Measurements from ENCODE around the gene CCDC57. TPM values are rescaled to one million over a fixed set of nuclear protein-coding genes. Genes with fewer than 3 reads are reported as not detected.

The CCDC57 gene
- total and polyA plus RNA-seq, 9 of the 15 experiments (the other 6 are each of a cell fraction or from before 2014, with no cell fraction given), result 0.83 to 36.2 (median 13.6) TPM

- H4K20me1 ChIP-seq (replicated peaks; ENCODE audit: control insufficient read depth, insufficient read depth, low read length), result no peaks in the 10 kb centered on the region
- no peak overlapping the region for H3K4me2 ChIP-seq (ENCODE audit: insufficient read depth, low read length)
- ATAC-seq (no peak), FAIRE-seq (no peak), DNase-seq (ENCODE audit: extremely low read depth in 1 of 4, low spot score in 3 of 4) (no peak)
- no peaks in the 10 kb centered on the region for H3K27me3 ChIP-seq (ENCODE audit: control insufficient read depth in 2 of 2, insufficient read depth in 2 of 2, low read length in 2 of 2)
- no peak for TF ChIP-seq SMARCB1 (IDR thresholded peaks at IDR 0.05; ENCODE audit: insufficient read length, low read depth)
- no peak for TF ChIP-seq TCF7L2 (IDR thresholded peaks at IDR 0.05; ENCODE audit: low read depth, low read length)
- TF ChIP-seq ZFPM2 (CRISPR knock-in tag; IDR thresholded peaks at IDR 0.05), result no peak
- TF ChIP-seq GATAD2B (IDR thresholded peaks at IDR 0.05; ENCODE audit: borderline replicate concordance), result no peak
- no peak for TF ChIP-seq ZNF384 (IDR thresholded peaks at IDR 0.05; ENCODE audit: low read depth, low read length)
- no peak for TF ChIP-seq STAG1 (CRISPR knock-in tag; IDR thresholded peaks at IDR 0.05; ENCODE audit: borderline replicate concordance)
- no peak for TF ChIP-seq NR2F6 (CRISPR knock-in tag; IDR thresholded peaks at IDR 0.05)
- no peak for TF ChIP-seq CUX1 (CRISPR knock-in tag; IDR thresholded peaks at IDR 0.05)
- TF ChIP-seq NR1H2 (CRISPR knock-in tag; IDR thresholded peaks at IDR 0.05), result no peak
- TF ChIP-seq CBFA2T3 (IDR thresholded peaks at IDR 0.05), result no peak
- no peak for TF ChIP-seq JUN (IDR thresholded peaks at IDR 0.05; ENCODE audit: borderline replicate concordance, low read depth, low read length)
- no peak for TF ChIP-seq JUN (CRISPR knock-in tag; IDR thresholded peaks at IDR 0.05; ENCODE audit: borderline replicate concordance)
- TF ChIP-seq RBM39 (optimal IDR thresholded peaks at IDR 0.05; ENCODE audit: low read depth, low read length), result no peak
- no peak for TF ChIP-seq NR2C1 (IDR thresholded peaks at IDR 0.05)
- TF ChIP-seq NR2C1 (tag; IDR thresholded peaks at IDR 0.05), result no peak
- no peak for TF ChIP-seq DPF2 (IDR thresholded peaks at IDR 0.05)
- TF ChIP-seq CBFB (CRISPR knock-in tag; IDR thresholded peaks at IDR 0.05), result no peak
- no peak for TF ChIP-seq HDAC8 (tag; IDR thresholded peaks at IDR 0.05)
- TF ChIP-seq CEBPG (CRISPR knock-in tag; IDR thresholded peaks at IDR 0.05), result no peak
- TF ChIP-seq CEBPG (tag; conservative IDR thresholded peaks at IDR 0.05 in 1 of 2, IDR thresholded peaks at IDR 0.05 in 1 of 2), result no peak
- TF ChIP-seq ZNF699 (CRISPR knock-in tag; IDR thresholded peaks at IDR 0.05; ENCODE audit: insufficient replicate concordance), result no peak
- H3K9me1 ChIP-seq (ENCODE audit: control insufficient read depth, insufficient read depth, low read length), result no peaks in the 10 kb centered on the region
- no TSS peak for BruUV-seq (replicated peaks)
- H3K79me2 ChIP-seq (ENCODE audit: control insufficient read depth, insufficient read depth, low read length), result no peaks in the 10 kb centered on the region
- intact Hi-C loops (cut with micrococcal nuclease) (no loop called here), in situ Hi-C loops (cut with MboI) (no loop called here)
- no peak overlapping the region for H3K4me3 ChIP-seq
- H3K27ac ChIP-seq (ENCODE audit: extremely low read depth, low read depth, low read length), result no peak overlapping the region
- H3K4me1 ChIP-seq (replicated peaks in 1 of 2; ENCODE audit: control insufficient read depth in 2 of 2, insufficient read depth in 2 of 2, low read length in 2 of 2), result peaks cover 0 to 6% of the 10 kb centered on the region in 2 experiments; a peak in 2 of 5 replicates
- H3K9ac ChIP-seq (ENCODE audit: insufficient read depth in 1 of 2, low read depth in 2 of 2, low read length in 2 of 2), result no peak overlapping the region
- H3K36me3 ChIP-seq (ENCODE audit: control insufficient read depth, insufficient read depth, low read length), result peaks cover 49% of the 10 kb centered on the region
- H2AFZ ChIP-seq (ENCODE audit: low read depth, low read length), result no peak overlapping the region
- WGBS (ENCODE audit: insufficient coverage, low coverage, missing lambda C conversion rate), result 89% methylated on average over 15 of the region's 15 CpGs
- CTCF ChIA-PET (ENCODE audit: low intra/inter-chr PET ratio), result no interaction called here
- no peaks in the 10 kb centered on the region for H3K9me3 ChIP-seq (replicated peaks; ENCODE audit: control insufficient read depth, insufficient read depth, low read depth, low read length)
- POLR2A ChIA-PET, result interaction anchor here (0.8 to 1.5 kb wide), 2 partner anchors 13 to 25 kb away, joined by 3 to 5 read pairs; no protein-coding TSS in a partner anchor
These were observed 26.4 kb downstream of the CCDC57 start for GRCh38 chr17:82186221-82186620.
